Activated CD8-positive, alpha-beta memory T cell treated with anti-CD3 and anti-CD28 coated beads, Interleukin-2, amount 10 ng/mL, durations not matched to agents 7 days and 5 days (primary cell): ENCODE results near the gene PLD6. TPM values are rescaled to one million over a fixed set of nuclear protein-coding genes. Genes with fewer than 3 reads are reported as not detected.

ENCODE experiments used
- ATAC-seq: fragments of 150-1000 bp; cut with Tn5 transposase; one replicate; pipeline ENCODE4 v1.10.0; 2021; ENCODE audit warnings: moderate library complexity
- CTCF ChIA-PET: fragments of 350-600 bp; sonication (Branson Sonifier 250); formaldehyde crosslinking; loops from one replicate; lab custom pipeline; 2021; ENCODE audit warnings: antibody characterized with exemption; lab: Charles Lee
- DNase-seq: peaks from one replicate; pipeline ENCODE4 v3.0.0-alpha.2; 2020
- H3K27ac Mint-ChIP-seq: one replicate; pipeline ENCODE4 v1.8.0; 2021; ENCODE audit warnings: mild to moderate bottlenecking, mixed read lengths
- H3K27me3 Mint-ChIP-seq: one replicate; pipeline ENCODE4 v1.8.0; 2021; ENCODE audit warnings: mixed read lengths
- H3K36me3 Mint-ChIP-seq: one replicate; pipeline ENCODE4 v1.8.0; 2021; ENCODE audit warnings: mild to moderate bottlenecking, mixed read lengths
- H3K4me1 Mint-ChIP-seq: one replicate; pipeline ENCODE4 v1.8.0; 2021; ENCODE audit warnings: mixed read lengths
- H3K4me3 Mint-ChIP-seq: one replicate; pipeline ENCODE4 v1.8.0; 2021; ENCODE audit warnings: mild to moderate bottlenecking, moderate library complexity, mixed read lengths
- H3K9me3 Mint-ChIP-seq: one replicate; pipeline ENCODE4 v1.8.0; 2022; ENCODE audit warnings: low read depth, mixed read lengths
- total RNA-seq, 2 experiments: library from RNA; stranded (reverse); gene quantifications; one replicate each; pipeline ENCODE4 v1.2.3, GENCODE V29; 2021

PLD6 gene
- total RNA-seq, 2 experiments from 2014 or later = 5.2 to 12.5 TPM

GRCh38 chr17:17175917-17176316 lies 30.2 kb downstream of the PLD6 start:
- Mint-ChIP-seq H3K27me3 (no peaks in the 10 kb centered on the region), H3K27ac (peak overlapping the region; percentile 64), H3K36me3 (peaks cover 56% of the 10 kb centered on the region), H3K9me3 (no peaks in the 10 kb centered on the region), H3K4me3 (no peak overlapping the region), H3K4me1 (peaks cover 90% of the 10 kb centered on the region)
- CTCF ChIA-PET = interaction anchor here (0.9 to 1.3 kb wide), 2 partner anchors 10 to 184 kb away, joined by 3 read pairs; no protein-coding TSS in a partner anchor
- ATAC-seq (no peak), DNase-seq (no peak)

DNA sequence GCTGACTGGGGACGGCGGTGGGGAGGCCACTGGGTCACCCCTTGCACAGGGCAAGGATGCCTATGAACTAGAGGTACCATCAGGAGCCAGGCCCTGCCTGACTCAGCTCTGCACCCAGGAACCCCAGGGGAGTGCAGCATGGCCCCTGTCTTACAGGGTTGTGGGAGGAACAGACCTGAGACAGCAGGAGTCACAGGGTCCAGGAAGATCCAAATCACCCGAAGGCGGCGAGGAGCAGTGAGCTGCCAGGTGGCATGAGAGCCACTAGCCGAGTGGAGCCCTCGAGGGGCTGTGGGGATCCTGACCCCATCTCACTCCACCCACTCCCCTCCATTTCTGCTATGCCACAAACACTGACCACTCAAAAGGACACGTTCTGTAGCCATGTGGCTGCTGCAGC lies 30.8 kb downstream of the PLD6 start:
- DNase-seq (no peak), ATAC-seq (no peak)
- peak overlapping the region; percentile 64 for H3K27ac Mint-ChIP-seq
- peaks cover 50% of the 10 kb centered on the region for H3K36me3 Mint-ChIP-seq
- H3K27me3 Mint-ChIP-seq = no peaks in the 10 kb centered on the region
- H3K4me3 Mint-ChIP-seq = no peak overlapping the region
- H3K4me1 Mint-ChIP-seq = peaks cover 87% of the 10 kb centered on the region
- no peaks in the 10 kb centered on the region for H3K9me3 Mint-ChIP-seq
- CTCF ChIA-PET = interaction anchor here (0.9 to 1.3 kb wide), 2 partner anchors 10 to 183 kb away, joined by 3 read pairs; no protein-coding TSS in a partner anchor

GRCh38 chr17:17173921-17174320 lies 32.2 kb downstream of the PLD6 start:
- Mint-ChIP-seq H3K27me3 (no peaks in the 10 kb centered on the region), H3K27ac (peak overlapping the region; percentile 84), H3K4me3 (no peak overlapping the region)

GRCh38 chr17:17172990-17173389 lies 33.1 kb downstream of the PLD6 start:
- Mint-ChIP-seq H3K27me3 (no peaks in the 10 kb centered on the region), H3K36me3 (peaks cover 36% of the 10 kb centered on the region), H3K4me1 (peaks cover 66% of the 10 kb centered on the region), H3K27ac (peak overlapping the region; percentile 84), H3K9me3 (no peaks in the 10 kb centered on the region), H3K4me3 (no peak overlapping the region)
- DNase-seq = peak; percentile 59
- peak; percentile 59 for ATAC-seq
- CTCF ChIA-PET = interaction anchor here (0.9 to 1.8 kb wide), 2 partner anchors 9 to 11 kb away, joined by 4 to 5 read pairs; no protein-coding TSS in a partner anchor

More at GRCh38 chr17:17173921-17174320, 32.2 kb downstream of the PLD6 start:
- ATAC-seq (no peak), DNase-seq (no peak)
- Mint-ChIP-seq H3K4me1 (peaks cover 74% of the 10 kb centered on the region), H3K9me3 (no peaks in the 10 kb centered on the region), H3K36me3 (peaks cover 41% of the 10 kb centered on the region)
- CTCF ChIA-PET = no interaction called here

- Mint-ChIP-seq H3K27me3 (no peaks in the 10 kb centered on the region), H3K27ac (peak overlapping the region; percentile 84), H3K36me3 (peaks cover 31% of the 10 kb centered on the region), H3K4me1 (peaks cover 59% of the 10 kb centered on the region), H3K4me3 (no peak overlapping the region), H3K9me3 (no peaks in the 10 kb centered on the region)
- no peak for ATAC-seq
- CTCF ChIA-PET = interaction anchor here (0.8 to 1.8 kb wide), 4 partner anchors 9 to 40 kb away, joined by 4 to 5 read pairs (median 4); no protein-coding TSS in a partner anchor
- DNase-seq = no peak
Measured at GRCh38 chr17:17172001-17172939, 33.9 kb downstream of the PLD6 start.

DNA sequence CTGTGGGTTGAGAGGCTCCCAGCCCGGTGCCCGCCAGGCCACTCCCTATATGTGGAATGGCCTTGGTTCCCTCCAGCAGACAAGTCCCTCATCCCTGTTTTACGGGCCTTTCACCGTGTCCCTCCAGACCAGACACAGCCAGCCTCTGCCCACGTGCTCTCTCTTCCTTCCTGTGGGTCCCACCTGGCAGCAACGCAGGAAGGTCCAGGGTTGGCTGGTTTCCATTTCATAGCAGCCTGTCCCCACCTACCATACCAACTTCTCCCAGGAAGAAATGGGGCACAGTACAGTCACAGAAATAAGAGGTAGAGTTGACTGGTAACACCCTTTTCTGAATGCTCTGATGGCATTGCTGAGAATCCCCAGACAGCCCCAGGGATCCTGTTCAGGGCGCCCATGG lies 34.9 kb downstream of the PLD6 start:
- H3K4me3 Mint-ChIP-seq = no peak overlapping the region
- peak overlapping the region; percentile 24 for H3K27ac Mint-ChIP-seq
- H3K4me1 Mint-ChIP-seq = peaks cover 50% of the 10 kb centered on the region
- CTCF ChIA-PET = interaction anchor here (0.8 to 1.3 kb wide), 2 partner anchors 25 to 41 kb away, joined by 4 to 5 read pairs; no protein-coding TSS in a partner anchor
- no peaks in the 10 kb centered on the region for H3K27me3 Mint-ChIP-seq
- H3K9me3 Mint-ChIP-seq = no peaks in the 10 kb centered on the region
- no peak for DNase-seq
- no peak for ATAC-seq
- H3K36me3 Mint-ChIP-seq = peaks cover 22% of the 10 kb centered on the region

DNA sequence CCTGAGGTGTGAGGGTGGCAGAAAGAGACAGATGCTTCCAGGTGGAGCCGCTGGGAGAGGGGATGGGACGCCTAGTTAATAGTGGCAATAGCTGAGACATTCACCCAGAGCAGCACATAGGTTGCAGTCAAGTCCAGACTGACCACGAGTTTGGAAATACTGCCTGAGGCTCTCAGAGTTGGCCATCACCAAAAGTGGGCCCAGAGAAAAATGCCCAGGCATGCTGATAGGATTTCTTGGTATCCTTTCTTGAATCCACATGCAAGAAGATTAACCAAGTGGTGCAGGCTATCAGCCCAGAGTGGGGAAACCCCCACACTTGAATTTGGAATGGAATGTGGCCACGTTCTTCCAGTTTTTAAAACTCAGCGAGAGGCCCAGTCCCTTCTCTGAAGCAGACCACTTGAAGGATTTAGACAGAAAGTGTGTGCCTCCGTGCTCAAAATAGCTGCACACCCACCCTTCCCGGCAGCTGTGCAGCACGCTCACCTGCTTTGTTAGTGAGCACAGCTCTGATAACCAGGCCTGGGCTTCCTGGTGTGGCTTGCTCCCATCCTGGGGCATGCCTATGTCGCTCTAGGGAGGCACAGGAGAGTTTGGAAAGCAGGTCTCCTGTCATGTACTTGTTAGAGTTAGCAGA lies 35.7 kb downstream of the PLD6 start:
- no peak for ATAC-seq
- no peak for DNase-seq
- Mint-ChIP-seq H3K9me3 (no peaks in the 10 kb centered on the region), H3K27ac (peak overlapping the region; percentile 38), H3K27me3 (no peaks in the 10 kb centered on the region), H3K4me3 (no peak overlapping the region), H3K36me3 (peaks cover 22% of the 10 kb centered on the region), H3K4me1 (peaks cover 43% of the 10 kb centered on the region)
- CTCF ChIA-PET = no interaction called here

GRCh38 chr17:17169396-17169795 lies 36.7 kb downstream of the PLD6 start:
- CTCF ChIA-PET = no interaction called here
- Mint-ChIP-seq H3K27me3 (no peaks in the 10 kb centered on the region), H3K4me1 (peaks cover 35% of the 10 kb centered on the region)

DNA sequence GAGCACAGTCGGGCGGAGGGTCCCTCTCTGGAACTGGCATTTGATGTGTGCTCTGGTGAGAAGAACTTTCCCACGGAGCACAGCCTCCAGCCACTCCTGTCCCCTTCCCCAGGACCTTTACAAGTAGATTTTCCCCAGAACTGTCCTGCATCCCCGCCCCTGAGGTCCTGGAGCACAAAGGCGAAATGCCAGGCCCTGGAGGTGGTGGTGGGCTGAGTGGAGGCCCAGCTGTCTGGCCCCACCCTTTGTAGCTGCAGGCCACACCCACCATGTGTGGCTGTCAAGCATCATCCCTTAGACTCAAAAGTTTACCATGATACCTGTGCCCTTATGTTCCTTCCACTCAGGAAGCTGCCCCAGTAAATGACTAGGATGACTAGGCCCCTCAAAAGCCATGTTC lies 37.7 kb downstream of the PLD6 start:
- H3K27me3 Mint-ChIP-seq = no peaks in the 10 kb centered on the region
- no peak overlapping the region for H3K27ac Mint-ChIP-seq
- no peaks in the 10 kb centered on the region for H3K9me3 Mint-ChIP-seq
- DNase-seq (no peak), ATAC-seq (no peak)
- no peak overlapping the region for H3K4me3 Mint-ChIP-seq
- peaks cover 26% of the 10 kb centered on the region for H3K4me1 Mint-ChIP-seq
- peaks cover 9% of the 10 kb centered on the region for H3K36me3 Mint-ChIP-seq
- CTCF ChIA-PET = no interaction called here

More at GRCh38 chr17:17169396-17169795, 36.7 kb downstream of the PLD6 start:
- Mint-ChIP-seq H3K4me3 (no peak overlapping the region), H3K36me3 (peaks cover 17% of the 10 kb centered on the region), H3K9me3 (no peaks in the 10 kb centered on the region), H3K27ac (no peak overlapping the region)
- no peak for DNase-seq
- ATAC-seq = no peak

DNA sequence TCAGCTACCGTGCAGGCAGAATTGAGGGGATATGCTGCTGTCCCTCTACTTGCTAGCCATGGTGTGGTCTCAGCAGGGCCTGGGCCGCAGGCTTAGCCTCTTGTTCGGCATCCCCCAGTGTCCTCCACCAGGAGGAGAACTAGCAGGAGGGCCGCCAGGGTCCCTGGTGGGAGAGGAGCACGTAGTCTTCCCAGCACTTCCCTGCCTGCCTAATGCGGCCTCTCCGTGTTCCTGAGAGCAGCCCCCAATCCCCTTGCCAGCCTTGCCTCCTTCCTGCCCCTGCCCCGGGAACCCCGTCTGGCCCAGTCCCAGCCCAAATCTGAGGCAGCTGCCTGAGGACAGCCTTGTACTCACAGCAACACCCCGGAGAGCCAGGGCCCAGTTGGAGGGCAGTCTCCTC lies 38.1 kb downstream of the PLD6 start:
- no peak overlapping the region for H3K4me3 Mint-ChIP-seq
- no peaks in the 10 kb centered on the region for H3K27me3 Mint-ChIP-seq
- H3K36me3 Mint-ChIP-seq = peaks cover 8% of the 10 kb centered on the region
- H3K9me3 Mint-ChIP-seq = no peaks in the 10 kb centered on the region
- ATAC-seq (no peak), DNase-seq (no peak)
- peaks cover 23% of the 10 kb centered on the region for H3K4me1 Mint-ChIP-seq
- CTCF ChIA-PET = interaction anchor here (0.6 kb wide), 1 partner anchor 165 kb away, joined by 3 read pairs; no protein-coding TSS in a partner anchor
- no peak overlapping the region for H3K27ac Mint-ChIP-seq

GRCh38 chr17:17167356-17167755 lies 38.8 kb downstream of the PLD6 start:
- DNase-seq (no peak), ATAC-seq (no peak)
- Mint-ChIP-seq H3K4me3 (no peak overlapping the region), H3K9me3 (no peaks in the 10 kb centered on the region), H3K4me1 (peaks cover 16% of the 10 kb centered on the region), H3K27me3 (no peaks in the 10 kb centered on the region), H3K36me3 (peaks cover 5% of the 10 kb centered on the region), H3K27ac (no peak overlapping the region)
- CTCF ChIA-PET = interaction anchor here (0.6 to 1.3 kb wide), 2 partner anchors 10 to 165 kb away, joined by 3 read pairs; no protein-coding TSS in a partner anchor

DNA sequence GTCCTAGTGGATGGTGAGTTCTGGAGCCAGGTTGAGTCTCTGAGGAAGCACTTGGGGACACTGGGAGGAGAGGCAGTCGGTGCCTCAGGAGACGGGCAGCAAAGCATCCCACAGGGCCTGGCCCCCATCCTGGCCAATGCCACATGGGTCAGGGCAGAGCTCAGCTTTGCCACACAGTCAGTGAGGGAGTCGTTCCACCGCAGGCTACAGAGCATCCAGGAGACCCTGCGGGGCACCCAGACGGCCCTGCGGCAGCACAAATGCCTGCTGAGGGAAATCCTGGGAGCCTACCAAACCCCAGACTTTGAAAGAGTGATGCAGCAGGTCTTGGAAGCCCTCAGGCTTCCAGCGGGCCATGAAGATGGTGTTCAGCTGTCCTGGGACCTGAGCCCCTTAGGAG lies 39.7 kb downstream of the PLD6 start:
- Mint-ChIP-seq H3K27ac (no peak overlapping the region), H3K9me3 (no peaks in the 10 kb centered on the region), H3K36me3 (peaks cover 3% of the 10 kb centered on the region), H3K27me3 (no peaks in the 10 kb centered on the region), H3K4me3 (no peak overlapping the region), H3K4me1 (peaks cover 8% of the 10 kb centered on the region)
- no peak for ATAC-seq
- no peak for DNase-seq
- CTCF ChIA-PET = interaction anchor here (1.3 kb wide), 1 partner anchor 10 kb away, joined by 3 read pairs; no protein-coding TSS in a partner anchor

GRCh38 chr17:17165666-17166308 lies 40.3 kb downstream of the PLD6 start:
- Mint-ChIP-seq H3K36me3 (no peaks in the 10 kb centered on the region), H3K4me1 (peaks cover 2% of the 10 kb centered on the region), H3K9me3 (no peaks in the 10 kb centered on the region), H3K27me3 (no peaks in the 10 kb centered on the region), H3K27ac (no peak overlapping the region), H3K4me3 (no peak overlapping the region)
- ATAC-seq (no peak), DNase-seq (no peak)
- CTCF ChIA-PET = no interaction called here
